ENCODE data around the gene BRINP3. TPM values are rescaled to one million over a fixed set of nuclear protein-coding genes. Genes with fewer than 3 reads are reported as not detected.

BRINP3 gene
- total RNA-seq, 1 donor from 2014 or later = 6.6 TPM

DNA sequence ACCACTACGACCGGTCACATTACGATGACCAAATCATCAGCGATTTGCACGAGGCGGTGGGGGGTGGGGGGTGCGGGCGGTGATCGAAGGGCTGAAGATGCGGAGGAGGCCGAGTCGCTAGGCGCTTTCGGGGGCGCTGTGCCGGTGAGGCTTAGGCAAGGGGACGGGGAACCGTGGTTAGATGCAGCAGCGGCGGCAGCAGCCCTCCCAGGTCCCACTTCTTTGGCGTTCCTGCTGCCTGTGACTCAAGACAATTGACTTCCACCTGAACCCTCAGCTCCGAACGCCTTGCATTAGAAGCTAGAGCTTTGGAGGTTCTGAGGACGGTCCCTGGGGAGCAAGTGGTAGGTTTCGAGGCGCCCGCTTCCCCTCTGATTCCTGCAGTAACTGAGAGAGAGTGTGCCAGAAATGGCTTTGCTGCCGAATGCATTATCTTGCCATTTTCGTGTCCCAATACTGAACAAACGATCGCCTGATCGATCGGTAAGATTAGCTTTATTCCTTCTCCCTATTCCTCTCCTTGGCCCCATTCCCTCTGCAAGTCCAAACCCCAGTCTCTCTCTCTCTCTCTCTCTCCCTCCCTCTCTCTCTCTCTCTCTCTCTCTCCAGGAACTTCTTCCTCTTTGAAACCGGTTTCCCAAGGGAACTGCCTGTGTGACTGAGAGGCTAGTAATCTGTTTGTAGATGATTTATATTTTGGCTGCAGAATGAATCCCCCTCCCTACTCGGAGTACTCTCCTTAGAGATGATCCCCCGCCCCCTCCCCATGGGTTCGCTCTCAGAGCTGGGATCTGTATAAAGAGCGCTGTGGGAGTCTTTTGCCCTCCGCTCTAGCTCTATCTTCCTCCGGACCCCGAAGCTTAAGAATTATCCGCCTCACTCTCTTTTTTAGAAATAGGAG is 735 bp upstream of the BRINP3 start:
- Mint-ChIP-seq H3K4me1 (ENCODE audit: unreplicated experiment) (peaks cover 5% of the 10 kb centered on the region), H3K36me3 (no peaks in the 10 kb centered on the region), H3K4me3 (peak overlapping the region; percentile 90), H3K27ac (peak overlapping the region; percentile 53), H3K27me3 (peaks cover 72% of the 10 kb centered on the region), H3K9me3 (no peaks in the 10 kb centered on the region)
- TF ChIP-seq, protein P1, sequence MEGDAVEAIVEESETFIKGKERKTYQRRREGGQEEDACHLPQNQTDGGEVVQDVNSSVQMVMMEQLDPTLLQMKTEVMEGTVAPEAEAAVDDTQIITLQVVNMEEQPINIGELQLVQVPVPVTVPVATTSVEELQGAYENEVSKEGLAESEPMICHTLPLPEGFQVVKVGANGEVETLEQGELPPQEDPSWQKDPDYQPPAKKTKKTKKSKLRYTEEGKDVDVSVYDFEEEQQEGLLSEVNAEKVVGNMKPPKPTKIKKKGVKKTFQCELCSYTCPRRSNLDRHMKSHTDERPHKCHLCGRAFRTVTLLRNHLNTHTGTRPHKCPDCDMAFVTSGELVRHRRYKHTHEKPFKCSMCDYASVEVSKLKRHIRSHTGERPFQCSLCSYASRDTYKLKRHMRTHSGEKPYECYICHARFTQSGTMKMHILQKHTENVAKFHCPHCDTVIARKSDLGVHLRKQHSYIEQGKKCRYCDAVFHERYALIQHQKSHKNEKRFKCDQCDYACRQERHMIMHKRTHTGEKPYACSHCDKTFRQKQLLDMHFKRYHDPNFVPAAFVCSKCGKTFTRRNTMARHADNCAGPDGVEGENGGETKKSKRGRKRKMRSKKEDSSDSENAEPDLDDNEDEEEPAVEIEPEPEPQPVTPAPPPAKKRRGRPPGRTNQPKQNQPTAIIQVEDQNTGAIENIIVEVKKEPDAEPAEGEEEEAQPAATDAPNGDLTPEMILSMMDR (conservative IDR thresholded peaks at IDR 0.05) = no peak
- DNase-seq (ENCODE audit: extremely low spot score, unreplicated experiment) = no peak

DNA sequence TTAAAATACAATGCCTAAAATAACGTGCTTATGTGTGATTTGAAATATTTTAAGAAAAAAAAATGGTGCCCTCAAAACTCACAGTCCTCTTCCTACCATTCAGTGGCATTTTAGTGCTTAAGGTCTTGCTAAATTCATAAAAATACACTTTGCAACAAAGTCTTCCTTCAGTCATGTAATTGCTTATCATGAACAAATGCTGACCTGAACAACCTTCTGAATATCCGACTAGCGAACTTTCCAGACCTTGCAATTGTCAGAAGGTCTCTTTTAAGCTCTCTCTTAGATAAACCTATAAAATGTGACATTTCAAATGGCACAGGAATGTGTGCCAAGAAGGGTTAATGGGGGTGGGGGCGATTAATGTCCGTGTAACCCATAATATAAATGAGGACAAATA is 858 bp downstream of the BRINP3 start:
- Mint-ChIP-seq H3K4me3 (peak overlapping the region; percentile 79), H3K9me3 (no peaks in the 10 kb centered on the region), H3K27me3 (peaks cover 80% of the 10 kb centered on the region), H3K27ac (no peak overlapping the region), H3K36me3 (no peaks in the 10 kb centered on the region), H3K4me1 (ENCODE audit: unreplicated experiment) (peaks cover 5% of the 10 kb centered on the region)
- TF ChIP-seq, protein P1 (conservative IDR thresholded peaks at IDR 0.05) = no peak
- no peak for DNase-seq (ENCODE audit: extremely low spot score, unreplicated experiment)

DNA sequence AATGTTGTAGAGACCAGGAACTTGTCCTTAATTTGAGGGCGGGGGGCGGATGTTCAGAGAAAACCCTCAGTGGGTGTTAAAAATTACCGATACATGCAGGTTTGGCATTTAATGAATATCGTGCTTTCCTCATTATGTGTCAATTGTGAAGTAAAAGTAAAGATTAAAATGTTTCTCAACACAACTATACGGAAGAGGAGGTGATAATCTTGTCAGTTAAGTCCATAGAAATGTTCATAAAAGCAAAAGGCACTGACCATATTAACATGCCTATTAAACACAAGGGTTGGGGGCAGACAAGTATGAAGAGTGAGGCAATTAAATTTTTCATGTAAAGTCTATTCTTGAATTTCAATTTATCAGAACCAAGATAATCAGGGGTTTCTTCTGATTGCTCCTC is 1.3 kb downstream of the BRINP3 start:
- Mint-ChIP-seq H3K27ac (no peak overlapping the region), H3K4me1 (ENCODE audit: unreplicated experiment) (peaks cover 5% of the 10 kb centered on the region), H3K36me3 (no peaks in the 10 kb centered on the region), H3K4me3 (peak overlapping the region; percentile 79), H3K27me3 (peaks cover 78% of the 10 kb centered on the region), H3K9me3 (no peaks in the 10 kb centered on the region)
- TF ChIP-seq, protein P1 (conservative IDR thresholded peaks at IDR 0.05) = no peak
- DNase-seq (ENCODE audit: extremely low spot score, unreplicated experiment) = no peak

DNA sequence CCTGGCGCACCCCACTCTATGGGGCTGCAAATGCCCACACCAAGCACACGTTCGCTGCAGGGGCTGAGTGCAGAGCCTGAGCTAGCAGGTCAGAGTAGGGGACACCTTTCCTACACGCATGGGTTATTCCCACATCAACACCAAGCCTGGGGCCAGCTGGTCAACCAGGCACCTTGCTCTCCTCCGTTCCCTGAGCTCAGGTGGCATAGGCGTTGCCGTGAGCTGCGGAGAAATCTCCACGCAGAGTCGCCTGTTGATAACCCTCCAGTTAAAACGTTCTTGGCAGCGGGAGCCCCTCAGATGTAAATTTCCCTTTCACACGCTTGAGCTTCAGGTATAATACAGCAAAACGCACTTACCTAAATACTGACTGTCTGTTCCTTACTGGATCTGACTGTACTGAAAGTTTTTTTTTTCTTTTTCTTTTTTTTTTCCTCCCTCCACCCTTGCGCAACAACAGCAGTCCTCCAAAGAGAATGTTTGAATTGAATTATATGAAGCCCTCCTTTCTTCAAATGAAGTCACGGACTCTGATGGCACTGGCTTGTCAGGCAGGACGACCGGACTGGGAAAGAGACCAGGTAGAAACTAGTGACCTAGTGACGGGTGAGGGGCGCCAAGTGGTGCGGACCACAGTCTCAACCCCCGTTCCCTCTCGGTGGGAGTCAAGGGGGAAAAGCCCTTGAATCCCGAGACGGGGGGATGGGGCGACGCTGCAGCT is 2.1 kb downstream of the BRINP3 start:
- Mint-ChIP-seq H3K36me3 (no peaks in the 10 kb centered on the region), H3K4me3 (peak overlapping the region; percentile 79), H3K4me1 (ENCODE audit: unreplicated experiment) (peaks cover 5% of the 10 kb centered on the region), H3K9me3 (no peaks in the 10 kb centered on the region), H3K27ac (no peak overlapping the region), H3K27me3 (peaks cover 77% of the 10 kb centered on the region)
- TF ChIP-seq, protein P1 (conservative IDR thresholded peaks at IDR 0.05) = no peak
- no peak for DNase-seq (ENCODE audit: extremely low spot score, unreplicated experiment)

DNA sequence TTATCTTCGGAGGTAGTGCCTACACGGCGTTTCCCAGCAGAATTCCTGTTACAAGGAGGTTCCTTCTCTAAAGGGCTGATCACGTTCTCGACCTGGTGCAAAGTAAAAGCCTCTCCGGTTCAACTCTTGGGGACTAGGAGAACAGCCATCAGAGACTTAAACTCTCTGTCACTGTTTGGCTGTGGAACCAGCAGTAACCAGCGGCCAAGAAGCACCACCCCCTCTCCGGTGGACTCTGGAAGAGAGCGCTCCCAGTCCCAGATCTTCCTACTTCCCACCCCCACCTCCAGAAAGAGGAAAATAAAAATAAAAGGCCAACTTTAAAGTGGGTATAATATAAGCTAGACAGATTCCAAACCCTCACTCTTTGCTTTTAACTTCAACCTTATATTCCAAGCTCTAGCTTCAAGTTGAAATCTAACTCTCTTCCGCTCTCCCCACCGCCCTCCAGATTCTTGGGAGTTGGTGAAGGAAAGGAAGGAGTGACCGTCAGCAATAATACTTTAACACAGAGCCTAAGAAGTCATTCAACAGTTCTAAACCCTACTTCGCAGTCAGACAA is 2.9 kb downstream of the BRINP3 start:
- Mint-ChIP-seq H3K27ac (no peak overlapping the region), H3K9me3 (no peaks in the 10 kb centered on the region), H3K4me3 (peak overlapping the region; percentile 79), H3K27me3 (peaks cover 71% of the 10 kb centered on the region), H3K36me3 (no peaks in the 10 kb centered on the region), H3K4me1 (ENCODE audit: unreplicated experiment) (peaks cover 5% of the 10 kb centered on the region)
- DNase-seq (ENCODE audit: extremely low spot score, unreplicated experiment) = no peak
- TF ChIP-seq, protein P1 (conservative IDR thresholded peaks at IDR 0.05) = no peak

Measured in type B pancreatic cell (in vitro differentiated cells).